Measurements from ENCODE around the gene LIPE. TPM values are rescaled to one million over a fixed set of nuclear protein-coding genes. Genes with fewer than 3 reads are reported as not detected.

The LIPE gene
- total RNA-seq, 1 donor from 2014 or later, result 39.0 TPM

DNA sequence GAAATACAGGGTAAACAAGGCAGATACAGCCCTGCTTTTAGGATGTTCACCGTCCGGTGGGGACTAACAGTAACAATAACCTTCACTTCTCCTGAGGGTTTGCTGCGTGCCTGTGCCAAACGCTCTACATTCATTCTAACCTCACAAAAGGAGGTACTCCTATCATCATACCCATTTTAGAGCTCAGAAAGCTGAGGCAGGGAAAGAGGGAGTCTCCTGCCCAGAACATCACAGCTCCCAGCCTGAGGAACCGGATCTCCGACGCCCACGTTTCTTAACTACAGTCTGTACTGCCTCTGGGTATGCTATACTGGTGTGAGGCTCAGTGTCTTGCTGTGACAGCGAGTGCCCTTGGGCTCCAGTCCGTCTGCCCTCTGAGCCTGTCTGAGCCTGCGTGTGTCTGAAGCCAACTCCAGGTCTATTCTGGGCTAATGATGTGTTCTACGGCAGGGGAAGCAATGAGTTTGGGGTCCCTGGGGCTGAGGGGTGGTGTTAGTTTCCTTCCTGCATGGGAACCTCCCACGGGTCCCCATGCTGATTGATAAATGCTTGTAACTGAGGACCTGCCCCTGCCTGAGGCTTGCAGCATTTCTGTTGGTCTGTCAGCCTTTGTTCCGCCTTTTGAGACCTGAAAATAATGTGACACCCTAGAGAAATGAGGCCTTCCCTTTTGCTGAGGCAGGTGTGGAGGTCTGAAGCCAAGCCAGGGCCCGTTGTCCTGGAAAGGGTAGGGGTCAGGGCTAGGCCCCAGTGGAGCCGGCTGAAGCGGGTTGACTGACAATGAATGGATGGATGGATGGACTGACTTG, 4.9 kb downstream of the LIPE start:
- H3K36me3 Mint-ChIP-seq (ENCODE audit: unreplicated experiment), result no peaks in the 10 kb centered on the region
- peak; percentile 43 for DNase-seq
- TF ChIP-seq, protein P1, sequence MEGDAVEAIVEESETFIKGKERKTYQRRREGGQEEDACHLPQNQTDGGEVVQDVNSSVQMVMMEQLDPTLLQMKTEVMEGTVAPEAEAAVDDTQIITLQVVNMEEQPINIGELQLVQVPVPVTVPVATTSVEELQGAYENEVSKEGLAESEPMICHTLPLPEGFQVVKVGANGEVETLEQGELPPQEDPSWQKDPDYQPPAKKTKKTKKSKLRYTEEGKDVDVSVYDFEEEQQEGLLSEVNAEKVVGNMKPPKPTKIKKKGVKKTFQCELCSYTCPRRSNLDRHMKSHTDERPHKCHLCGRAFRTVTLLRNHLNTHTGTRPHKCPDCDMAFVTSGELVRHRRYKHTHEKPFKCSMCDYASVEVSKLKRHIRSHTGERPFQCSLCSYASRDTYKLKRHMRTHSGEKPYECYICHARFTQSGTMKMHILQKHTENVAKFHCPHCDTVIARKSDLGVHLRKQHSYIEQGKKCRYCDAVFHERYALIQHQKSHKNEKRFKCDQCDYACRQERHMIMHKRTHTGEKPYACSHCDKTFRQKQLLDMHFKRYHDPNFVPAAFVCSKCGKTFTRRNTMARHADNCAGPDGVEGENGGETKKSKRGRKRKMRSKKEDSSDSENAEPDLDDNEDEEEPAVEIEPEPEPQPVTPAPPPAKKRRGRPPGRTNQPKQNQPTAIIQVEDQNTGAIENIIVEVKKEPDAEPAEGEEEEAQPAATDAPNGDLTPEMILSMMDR (IDR thresholded peaks at IDR 0.05; ENCODE audit: partially characterized antibody, unreplicated experiment), result no peak
- H3K4me3 Mint-ChIP-seq (ENCODE audit: unreplicated experiment), result peak overlapping the region; percentile 98
- peaks cover 18% of the 10 kb centered on the region for H3K9me3 Mint-ChIP-seq (ENCODE audit: unreplicated experiment)
- H3K27me3 Mint-ChIP-seq (ENCODE audit: unreplicated experiment), result peaks cover 21% of the 10 kb centered on the region
- H3K27ac Mint-ChIP-seq (ENCODE audit: unreplicated experiment), result peak overlapping the region; percentile 95
- peaks cover 32% of the 10 kb centered on the region for H3K4me1 Mint-ChIP-seq (ENCODE audit: low read depth, unreplicated experiment)

DNA sequence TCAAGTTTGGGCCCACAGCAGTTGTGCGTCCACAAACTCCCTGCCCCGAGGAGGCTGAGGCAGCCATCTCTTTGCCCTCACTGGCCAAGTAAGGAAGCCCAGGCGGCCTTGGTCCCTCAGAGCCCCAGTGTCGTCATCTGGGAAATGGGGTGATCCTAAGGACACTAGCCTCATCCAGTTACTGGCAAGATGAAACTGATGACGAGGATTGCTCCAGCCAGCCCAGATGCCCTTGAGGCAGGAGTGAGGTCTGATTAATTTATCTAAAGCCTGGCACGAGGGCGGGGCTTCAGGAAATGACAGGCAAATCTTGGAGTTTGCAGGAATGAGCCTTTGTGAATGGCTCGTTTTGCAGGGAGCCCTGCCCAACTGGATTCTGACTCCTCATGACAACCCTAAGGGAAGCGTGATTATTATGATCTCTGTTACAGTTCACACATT, 5.6 kb downstream of the LIPE start:
- H3K36me3 Mint-ChIP-seq (ENCODE audit: unreplicated experiment), result no peaks in the 10 kb centered on the region
- peak overlapping the region; percentile 95 for H3K27ac Mint-ChIP-seq (ENCODE audit: unreplicated experiment)
- H3K27me3 Mint-ChIP-seq (ENCODE audit: unreplicated experiment), result peaks cover 21% of the 10 kb centered on the region
- H3K4me3 Mint-ChIP-seq (ENCODE audit: unreplicated experiment), result peak overlapping the region; percentile 98
- peaks cover 26% of the 10 kb centered on the region for H3K4me1 Mint-ChIP-seq (ENCODE audit: low read depth, unreplicated experiment)
- peaks cover 18% of the 10 kb centered on the region for H3K9me3 Mint-ChIP-seq (ENCODE audit: unreplicated experiment)
- TF ChIP-seq, protein P1 (IDR thresholded peaks at IDR 0.05; ENCODE audit: partially characterized antibody, unreplicated experiment), result no peak
- no peak for DNase-seq

DNA sequence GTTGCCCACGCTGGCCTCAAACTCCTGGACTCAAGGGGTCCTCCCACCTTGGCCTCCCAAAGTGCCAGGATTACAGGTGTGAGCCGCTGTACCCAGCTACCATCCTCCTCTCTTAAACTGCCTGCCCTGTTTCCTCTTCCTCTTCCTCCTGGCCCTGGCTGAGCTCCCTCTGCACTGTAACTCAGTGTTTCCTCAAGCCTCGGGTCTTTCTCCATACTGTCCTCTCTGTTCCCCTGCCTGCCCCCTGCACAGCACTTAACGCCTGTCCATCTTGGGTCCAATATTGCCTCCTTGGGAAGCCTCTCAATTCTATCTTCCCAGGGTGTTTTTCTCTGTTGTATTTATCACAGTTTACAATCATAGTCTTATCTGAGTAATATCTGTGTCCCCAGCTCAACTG, 6.1 kb downstream of the LIPE start:
- TF ChIP-seq, protein P1 (IDR thresholded peaks at IDR 0.05; ENCODE audit: partially characterized antibody, unreplicated experiment), result no peak
- Mint-ChIP-seq H3K9me3 (ENCODE audit: unreplicated experiment) (peaks cover 16% of the 10 kb centered on the region), H3K36me3 (ENCODE audit: unreplicated experiment) (no peaks in the 10 kb centered on the region), H3K27ac (ENCODE audit: unreplicated experiment) (peak overlapping the region; percentile 36), H3K4me3 (ENCODE audit: unreplicated experiment) (peak overlapping the region; percentile 98), H3K27me3 (ENCODE audit: unreplicated experiment) (peaks cover 21% of the 10 kb centered on the region), H3K4me1 (ENCODE audit: low read depth, unreplicated experiment) (peaks cover 21% of the 10 kb centered on the region)
- DNase-seq, result no peak

DNA sequence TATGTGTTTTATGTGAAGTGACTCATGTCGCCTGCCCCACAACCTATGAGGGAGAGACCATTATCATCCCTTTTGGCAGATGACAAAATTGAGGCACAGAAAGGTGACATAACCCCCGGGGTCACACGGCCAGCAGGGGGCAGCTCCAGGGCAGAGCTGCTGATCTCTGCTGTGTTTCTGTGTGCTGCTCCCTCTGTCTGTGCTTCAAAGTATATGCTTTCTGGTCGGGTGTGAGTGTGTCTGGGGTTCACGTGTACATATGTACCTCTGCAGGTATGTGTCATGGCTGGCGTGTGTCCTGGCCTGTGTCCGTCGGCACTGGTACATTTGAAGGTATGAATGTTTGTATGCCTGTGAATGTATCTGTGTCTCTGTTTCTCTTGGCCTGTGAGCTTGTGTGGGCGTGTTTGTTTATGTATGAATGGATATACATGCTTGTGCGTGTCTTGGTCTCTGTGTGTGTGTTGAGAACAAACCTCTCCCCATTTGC, 7.1 kb downstream of the LIPE start:
- H3K9me3 Mint-ChIP-seq (ENCODE audit: unreplicated experiment), result peaks cover 12% of the 10 kb centered on the region
- TF ChIP-seq, protein P1 (IDR thresholded peaks at IDR 0.05; ENCODE audit: partially characterized antibody, unreplicated experiment), result peak; percentile 63
- H3K4me1 Mint-ChIP-seq (ENCODE audit: low read depth, unreplicated experiment), result peaks cover 20% of the 10 kb centered on the region
- H3K27me3 Mint-ChIP-seq (ENCODE audit: unreplicated experiment), result peaks cover 21% of the 10 kb centered on the region
- no peaks in the 10 kb centered on the region for H3K36me3 Mint-ChIP-seq (ENCODE audit: unreplicated experiment)
- H3K4me3 Mint-ChIP-seq (ENCODE audit: unreplicated experiment), result no peak overlapping the region
- DNase-seq, result peak; percentile 66
- H3K27ac Mint-ChIP-seq (ENCODE audit: unreplicated experiment), result peak overlapping the region; percentile 5

DNA sequence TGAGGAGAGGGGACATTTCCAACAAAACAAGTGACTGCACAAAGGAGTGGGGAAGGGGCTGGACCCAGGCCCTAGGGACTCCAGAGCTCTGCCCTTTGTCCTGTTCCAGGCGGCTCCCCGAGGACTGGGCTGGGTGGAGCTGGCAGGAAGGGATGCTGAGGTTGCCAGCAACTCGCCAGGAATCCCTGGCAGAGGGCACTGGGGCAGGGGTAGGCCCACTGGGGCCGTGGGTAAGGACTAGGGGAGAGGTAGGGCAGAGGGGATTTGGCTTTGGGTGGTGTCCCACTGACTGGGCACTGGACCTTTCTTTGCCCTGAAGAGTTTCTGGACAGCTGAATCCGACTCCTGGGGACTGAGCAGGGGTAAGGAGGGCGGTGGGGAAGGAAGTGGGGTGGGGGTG, 7.9 kb downstream of the LIPE start:
- TF ChIP-seq, protein P1 (IDR thresholded peaks at IDR 0.05; ENCODE audit: partially characterized antibody, unreplicated experiment), result no peak
- H3K4me1 Mint-ChIP-seq (ENCODE audit: low read depth, unreplicated experiment), result peaks cover 20% of the 10 kb centered on the region
- H3K27ac Mint-ChIP-seq (ENCODE audit: unreplicated experiment), result no peak overlapping the region
- H3K36me3 Mint-ChIP-seq (ENCODE audit: unreplicated experiment), result no peaks in the 10 kb centered on the region
- H3K9me3 Mint-ChIP-seq (ENCODE audit: unreplicated experiment), result peaks cover 9% of the 10 kb centered on the region
- no peak overlapping the region for H3K4me3 Mint-ChIP-seq (ENCODE audit: unreplicated experiment)
- H3K27me3 Mint-ChIP-seq (ENCODE audit: unreplicated experiment), result peaks cover 21% of the 10 kb centered on the region
- DNase-seq, result no peak
